HG02678 (cell line): ENCODE measurements around the gene EMP3.
A peak's percentile ranks its signal among the peaks of the same experiment; 100 is the strongest.
"Not testable (repeated sequence)": the region's sequence is repeated elsewhere in the genome, so short reads cannot be mapped to it uniquely, and the experiment has no call there.

ENCODE experiments used
- ATAC-seq: cut with Tn5 transposase; IDR thresholded peaks from one replicate; pipeline ENCODE4 v1.9.1; 2021; ENCODE audit warnings: mild to moderate bottlenecking, moderate library complexity; ENCODE audit not compliant: unreplicated experiment

The EMP3 gene

DNA sequence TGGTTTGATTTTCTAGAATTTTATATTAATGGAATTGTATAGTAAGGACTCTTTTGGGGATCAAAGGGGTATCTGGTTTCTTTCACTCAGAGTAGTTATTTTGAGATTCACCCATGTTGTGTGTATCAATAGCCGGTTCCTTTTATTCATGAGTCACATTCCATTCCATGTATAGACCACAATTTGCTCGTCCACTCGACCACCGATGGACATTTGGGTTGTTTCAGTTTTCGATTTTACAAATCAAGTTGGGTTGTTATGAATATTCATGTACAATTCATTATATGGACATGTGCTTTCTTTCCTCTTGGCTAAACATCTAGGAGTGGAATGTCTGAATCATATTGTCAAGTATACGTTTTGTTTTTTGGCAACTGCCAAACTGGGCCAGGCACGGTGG is 9.6 kb upstream of the EMP3 start:
- no peak for ATAC-seq

DNA sequence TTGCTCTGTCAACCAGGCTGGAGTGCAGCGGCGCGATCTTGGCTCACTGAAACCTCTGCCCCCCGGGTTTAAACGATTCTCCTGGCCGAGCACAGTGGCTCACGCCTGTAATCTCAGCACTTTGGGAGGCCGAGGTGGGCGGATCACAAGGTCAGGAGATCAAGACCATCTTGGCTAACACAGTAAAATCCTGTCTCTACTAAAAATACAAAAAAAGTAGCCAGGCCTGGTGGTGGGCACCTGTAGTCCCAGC is 7.7 kb upstream of the EMP3 start:
- ATAC-seq, result not testable (repeated sequence)

DNA sequence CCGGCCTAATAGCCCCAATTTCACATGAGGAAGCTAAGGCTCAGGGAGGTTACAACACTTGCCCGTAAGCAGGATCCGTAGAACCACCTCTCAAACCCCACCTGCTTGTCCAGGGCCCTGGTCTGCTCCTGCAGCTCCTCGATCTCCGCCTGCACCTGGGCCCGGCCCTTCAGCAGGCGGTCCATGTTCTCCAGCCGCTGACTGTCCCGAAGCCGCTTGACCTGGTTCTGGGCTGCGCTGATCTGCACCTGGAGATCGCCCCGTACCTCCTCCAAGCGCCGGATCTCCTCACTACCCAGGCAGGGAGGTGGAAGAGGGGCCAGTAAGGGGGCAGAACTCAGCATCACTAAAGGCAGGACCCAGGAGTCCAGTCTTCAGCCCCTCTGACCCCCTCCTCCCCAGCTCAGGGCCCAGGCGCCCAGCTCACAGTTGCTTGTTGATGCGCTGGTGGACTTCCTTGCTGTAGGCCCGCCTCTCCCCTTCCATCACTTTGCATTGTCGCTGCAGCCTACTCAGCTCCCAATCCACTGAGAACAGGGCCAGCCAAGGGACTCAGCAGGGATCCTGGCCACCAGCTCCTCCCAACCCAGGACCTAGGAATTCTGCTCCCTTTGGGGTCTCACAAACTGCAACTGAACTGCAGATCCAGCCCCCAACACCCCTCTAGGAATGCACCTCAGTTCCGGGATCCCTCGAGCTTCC is 6.9 kb upstream of the EMP3 start:
- ATAC-seq, result no peak

DNA sequence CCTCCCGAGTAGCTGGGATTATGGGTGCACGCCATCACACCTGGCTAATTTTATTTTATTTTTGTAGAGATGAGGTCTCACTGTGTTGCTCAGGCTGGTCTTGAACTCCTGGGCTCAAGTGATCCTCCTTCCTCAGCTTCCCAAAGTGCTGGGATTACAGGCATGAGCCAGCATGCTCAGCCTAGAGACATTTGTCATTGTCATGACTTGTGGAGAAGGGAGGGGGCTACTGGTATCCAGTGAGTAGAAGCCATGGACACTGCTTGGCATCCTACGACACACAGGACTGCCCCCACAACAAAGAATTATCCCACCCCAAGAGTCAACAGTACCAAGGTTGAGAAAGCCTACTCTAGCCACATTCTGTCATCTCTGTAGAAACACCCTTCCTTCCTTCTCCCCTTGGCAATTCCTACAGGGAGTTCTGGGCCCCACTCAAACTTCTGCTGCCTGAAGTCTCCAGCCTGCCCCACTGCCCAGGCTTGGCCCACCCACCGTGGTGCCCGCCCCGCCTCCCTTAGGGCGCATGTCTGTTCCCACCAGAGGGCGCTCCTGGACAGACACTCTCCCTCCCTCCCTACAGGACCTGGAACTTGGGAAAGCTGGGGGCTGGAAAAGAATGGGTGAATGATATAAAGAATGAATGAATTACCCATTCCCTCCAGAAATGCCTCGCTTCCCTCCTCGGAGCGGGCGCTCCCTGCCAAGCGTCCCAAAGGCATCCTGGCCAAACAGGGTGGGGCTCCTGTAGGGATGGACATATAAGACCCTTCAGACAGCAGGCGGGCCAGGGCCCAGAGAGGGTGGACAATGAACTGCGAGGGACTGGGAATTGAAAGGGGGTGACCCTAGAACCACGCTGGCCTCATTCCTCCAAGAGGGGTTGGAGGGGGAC is 5.5 kb upstream of the EMP3 start:
- no peak for ATAC-seq

DNA sequence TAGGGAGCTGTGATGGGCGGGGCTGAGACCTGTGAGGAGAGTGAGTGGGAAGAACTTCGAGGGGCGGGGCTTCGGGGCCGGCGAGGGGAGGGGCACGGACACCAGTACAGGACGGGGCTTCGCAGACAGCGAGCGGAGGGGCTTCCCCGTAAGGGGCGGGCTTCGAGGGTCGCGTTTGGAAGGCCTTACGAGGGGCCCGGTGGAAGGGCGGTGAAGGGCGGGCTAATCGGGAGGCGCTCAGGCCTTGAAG is 4.1 kb upstream of the EMP3 start:
- peak; percentile 55 for ATAC-seq

DNA sequence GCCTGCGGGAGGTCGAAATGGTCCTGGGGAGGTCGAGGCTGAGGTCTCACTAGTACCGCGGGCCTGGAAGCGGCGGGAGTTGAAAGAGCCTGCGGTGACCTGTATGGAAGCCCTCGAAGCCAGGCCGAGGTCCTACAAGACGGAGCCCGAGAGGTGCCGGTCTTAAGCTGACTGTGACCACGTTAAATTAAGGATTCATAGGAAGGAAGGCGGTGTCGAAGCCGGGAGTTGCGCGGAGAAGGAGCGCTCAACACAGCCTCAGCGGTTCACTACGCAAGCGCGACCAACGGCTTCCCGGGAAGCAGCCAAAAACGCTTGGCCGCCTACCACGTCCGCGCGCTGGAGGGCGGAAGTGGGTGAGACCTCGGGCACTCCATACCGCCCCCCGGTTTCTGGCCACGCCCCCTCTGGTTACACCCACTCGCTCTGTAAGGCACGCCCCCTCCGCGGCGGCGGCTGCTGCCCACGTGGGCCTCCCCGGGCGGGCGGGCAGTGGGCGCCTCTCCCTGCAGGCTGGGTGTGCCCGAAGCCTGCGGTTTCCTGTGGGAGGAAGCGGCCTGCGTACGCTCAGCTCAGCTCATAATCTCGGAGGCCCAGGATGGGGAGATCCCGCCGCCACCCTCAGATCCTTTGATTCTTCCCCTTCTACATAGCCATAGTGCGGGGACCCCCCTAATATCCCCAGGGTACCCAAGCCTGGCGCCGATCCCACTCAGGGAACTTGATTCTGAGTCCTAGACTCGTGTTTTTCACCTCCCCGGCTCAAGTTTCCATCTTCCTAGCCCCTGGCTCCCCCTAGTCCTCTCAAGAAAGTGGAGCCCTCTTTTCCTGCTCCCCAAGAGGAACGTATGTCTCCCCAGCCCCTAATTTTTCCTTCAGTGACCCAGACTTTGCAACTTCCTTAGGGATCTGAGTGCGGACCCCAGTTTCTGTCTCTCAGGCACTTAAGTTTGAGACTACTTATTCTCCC is 3.4 kb upstream of the EMP3 start:
- ATAC-seq, result peak; percentile 75

DNA sequence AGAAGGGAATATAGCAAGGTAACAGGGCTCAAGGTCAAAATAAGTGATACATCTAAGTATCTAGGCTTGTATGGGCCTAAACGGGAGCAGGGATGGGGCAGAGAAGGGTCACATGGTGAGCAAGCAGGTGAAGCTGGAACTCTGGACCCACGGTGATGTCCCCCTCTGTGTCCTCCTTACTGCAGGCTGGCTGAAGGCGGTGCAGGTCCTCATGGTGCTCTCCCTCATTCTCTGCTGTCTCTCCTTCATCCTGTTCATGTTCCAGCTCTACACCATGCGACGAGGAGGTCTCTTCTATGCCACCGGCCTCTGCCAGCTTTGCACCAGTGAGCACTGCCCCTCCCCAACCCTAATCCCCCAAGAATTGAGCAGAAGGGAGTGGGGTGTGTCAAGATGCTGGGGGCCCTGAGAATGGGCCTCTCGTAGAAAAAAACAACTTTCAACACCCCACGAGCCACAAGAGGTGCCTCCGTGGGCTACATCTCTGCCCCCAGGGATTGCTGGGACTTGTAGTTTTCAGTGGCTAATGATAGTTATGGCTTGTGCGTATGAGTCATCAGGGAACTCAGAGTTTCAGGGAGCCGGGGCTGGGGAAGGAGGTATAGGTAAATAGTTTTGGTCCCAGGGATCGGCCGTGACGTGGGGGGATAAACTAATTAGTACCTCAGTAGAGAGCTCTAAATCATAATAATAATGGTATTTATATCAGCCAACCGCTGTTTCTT is 4.0 kb downstream of the EMP3 start:
- ATAC-seq, result no peak

DNA sequence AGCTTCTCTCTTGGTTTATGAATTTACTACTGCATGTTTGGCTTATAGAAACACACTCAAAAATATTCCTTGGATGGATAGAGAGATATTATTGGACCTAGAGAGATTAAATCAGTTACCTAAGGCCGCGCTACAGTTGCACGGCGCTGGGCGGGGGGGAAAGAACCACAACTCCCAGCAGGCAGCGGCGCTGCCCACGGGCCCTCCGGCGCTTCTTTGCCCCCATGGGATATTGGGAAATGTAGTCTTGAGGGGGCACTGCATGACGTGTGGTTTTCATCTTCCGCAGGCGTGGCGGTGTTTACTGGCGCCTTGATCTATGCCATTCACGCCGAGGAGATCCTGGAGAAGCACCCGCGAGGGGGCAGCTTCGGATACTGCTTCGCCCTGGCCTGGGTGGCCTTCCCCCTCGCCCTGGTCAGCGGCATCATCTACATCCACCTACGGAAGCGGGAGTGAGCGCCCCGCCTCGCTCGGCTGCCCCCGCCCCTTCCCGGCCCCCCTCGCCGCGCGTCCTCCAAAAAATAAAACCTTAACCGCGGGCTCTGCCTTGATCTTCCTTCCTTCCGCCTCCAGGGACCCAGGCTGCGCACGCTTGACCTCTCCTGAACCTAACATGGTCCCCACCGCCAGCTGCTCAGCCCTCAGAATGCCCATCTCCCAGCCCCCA is 4.8 kb downstream of the EMP3 start:
- peak; percentile 34 for ATAC-seq

DNA sequence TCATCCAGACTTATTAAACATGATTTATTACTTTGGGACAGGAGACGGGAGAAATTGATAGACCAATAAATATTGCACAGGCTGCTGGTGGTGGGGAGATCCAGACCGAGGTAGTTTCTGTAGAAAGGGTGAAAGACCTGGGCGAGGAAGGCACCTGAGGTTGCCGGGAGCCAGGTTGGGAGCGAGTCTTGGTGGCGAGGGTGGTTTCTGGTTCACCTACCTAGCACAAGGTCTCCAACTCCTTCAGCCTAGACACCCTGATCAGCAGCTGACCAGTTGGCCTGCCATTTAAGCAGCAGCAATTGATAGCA is 7.0 kb downstream of the EMP3 start:
- no peak for ATAC-seq

DNA sequence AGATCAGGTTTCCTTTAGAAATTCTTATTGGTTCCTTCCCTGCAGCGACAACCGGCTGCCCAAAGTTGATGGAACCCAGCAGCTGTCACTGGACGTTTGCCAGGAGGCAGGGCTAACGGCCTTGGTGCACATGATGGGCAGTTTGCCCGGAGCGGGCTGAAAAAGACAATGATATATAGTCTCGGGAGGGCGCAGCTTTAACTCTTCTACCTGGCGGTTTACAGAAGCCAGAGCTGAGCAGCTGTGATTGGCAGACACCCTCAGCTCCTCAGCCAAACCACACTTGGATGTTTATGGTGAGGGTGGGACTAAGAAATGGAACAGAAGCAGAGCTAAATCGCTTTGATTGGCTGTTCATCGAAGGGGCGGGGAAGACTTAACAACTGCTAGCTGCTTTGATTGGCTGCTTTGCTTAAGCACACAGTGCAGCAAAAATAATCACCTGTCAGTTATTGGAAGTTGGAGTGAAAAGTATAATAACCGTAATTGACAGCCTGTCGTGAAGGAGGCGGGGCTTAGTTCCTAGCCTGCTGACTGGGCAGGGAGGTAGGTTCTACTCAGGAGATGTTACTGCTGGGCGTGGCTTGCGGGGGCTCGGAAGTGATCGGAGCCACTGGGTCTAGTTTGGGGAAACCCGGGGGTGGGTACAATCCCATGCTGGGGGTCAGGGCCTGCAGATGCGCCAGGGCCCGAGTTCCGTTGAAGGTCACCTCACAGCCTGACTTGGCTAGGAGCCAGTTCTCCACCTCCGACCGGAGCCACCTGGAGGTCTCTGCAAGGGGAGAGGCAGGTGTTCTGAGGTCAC is 7.5 kb downstream of the EMP3 start:
- ATAC-seq, result peak; percentile 61

DNA sequence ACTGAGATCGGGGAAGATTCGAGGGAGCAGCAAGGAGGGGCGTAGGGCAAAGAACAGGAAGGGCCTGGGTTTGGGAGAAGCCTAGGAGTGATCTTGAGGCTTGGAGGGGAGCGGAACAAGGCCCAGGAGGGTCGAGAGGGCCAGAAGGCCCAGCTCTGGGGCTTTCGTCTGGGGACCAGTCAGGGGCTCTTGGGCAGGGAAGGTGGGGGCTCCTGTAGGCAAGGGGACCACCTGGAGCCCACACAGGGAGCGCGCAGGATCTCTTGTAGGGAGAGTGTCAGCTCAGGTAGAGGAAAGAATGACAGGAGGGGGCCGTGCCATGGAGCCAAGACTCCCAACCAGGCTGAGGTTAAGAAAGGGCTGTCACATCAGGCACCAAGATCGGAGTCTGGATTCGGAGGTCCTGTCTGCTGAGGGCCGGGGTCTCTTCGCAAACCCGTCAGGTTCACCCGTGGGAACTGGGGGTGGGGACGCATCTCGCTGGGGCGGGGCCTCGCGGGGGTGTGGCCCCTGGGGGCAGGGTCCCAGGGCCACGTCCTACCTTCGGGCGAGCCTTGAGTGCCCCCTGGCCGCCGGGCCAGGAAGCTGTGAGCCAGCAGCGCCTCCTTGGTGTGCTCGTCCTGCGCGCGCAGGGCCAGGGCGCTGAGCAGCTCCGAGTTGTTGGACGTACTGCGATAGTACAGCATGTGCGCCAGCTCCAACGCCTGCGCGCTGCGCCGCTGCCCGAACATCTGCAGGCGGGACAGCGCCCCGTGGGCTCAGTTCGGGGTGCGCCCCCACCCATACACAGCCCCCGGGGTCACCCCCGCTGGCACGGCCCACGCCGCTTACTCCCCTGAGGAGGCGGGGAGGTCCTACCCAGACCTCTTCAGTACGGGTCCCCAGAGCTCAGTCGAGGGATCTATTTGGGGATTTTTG is 8.4 kb downstream of the EMP3 start:
- peak; percentile 47 for ATAC-seq

DNA sequence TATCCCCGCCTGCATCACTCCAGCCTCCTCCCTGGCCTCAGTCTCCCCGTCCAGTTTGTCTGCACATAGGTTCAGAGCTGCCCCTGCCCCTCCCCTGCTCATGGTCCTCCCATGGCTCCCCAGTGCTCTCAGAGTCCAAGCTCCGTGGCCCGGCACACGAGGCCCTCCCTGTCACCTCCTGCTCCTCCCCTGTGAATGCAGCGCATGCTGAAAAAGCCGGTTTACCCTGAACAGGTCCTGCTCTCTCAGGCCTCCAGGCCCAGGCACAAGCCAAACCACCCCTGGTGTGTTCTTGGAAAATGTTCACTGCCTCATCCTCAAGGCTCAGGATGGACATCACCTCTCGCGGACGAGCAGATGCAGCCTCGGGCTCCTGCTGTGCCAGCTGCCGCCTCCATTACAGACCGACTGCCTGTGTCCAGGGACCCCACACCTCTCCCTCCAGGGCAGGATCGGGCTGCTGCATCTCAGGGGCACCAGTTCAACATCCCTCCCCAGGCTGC is 13.0 kb downstream of the EMP3 start:
- no peak for ATAC-seq

DNA sequence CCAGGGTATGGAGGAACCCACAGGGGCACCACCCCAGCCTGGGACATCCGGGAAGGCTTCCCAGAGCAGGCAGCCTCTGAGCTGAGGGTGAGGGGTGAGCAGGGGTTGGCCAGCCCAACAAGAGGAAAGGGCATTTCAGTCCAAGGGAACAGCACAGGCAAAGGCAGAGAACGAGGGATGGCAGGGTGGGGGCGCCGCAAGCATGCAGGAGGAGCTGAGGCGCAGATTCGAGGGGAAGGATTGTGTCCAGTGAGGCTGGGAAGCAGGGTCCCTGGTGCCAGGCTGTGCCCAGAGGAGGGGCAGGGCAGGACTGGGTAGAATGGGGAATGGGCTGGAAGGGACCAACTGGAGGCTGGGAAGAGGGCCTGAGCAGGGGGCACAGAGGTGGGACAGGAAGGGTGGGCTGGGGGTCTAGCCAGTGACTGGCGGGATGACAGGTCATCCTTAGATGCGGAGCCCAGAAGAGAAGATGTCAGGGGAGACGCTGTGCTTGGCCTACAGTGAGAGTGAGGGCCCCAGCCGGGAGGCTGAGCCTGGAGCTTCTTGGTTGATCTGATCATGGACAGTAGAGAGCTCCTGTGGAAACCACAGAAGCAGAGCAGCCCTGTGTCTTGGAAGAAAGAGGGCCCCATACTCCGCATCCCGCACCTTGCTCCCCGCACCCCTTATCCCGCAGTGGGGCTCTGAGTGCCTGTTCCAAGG is 13.6 kb downstream of the EMP3 start:
- no peak for ATAC-seq

DNA sequence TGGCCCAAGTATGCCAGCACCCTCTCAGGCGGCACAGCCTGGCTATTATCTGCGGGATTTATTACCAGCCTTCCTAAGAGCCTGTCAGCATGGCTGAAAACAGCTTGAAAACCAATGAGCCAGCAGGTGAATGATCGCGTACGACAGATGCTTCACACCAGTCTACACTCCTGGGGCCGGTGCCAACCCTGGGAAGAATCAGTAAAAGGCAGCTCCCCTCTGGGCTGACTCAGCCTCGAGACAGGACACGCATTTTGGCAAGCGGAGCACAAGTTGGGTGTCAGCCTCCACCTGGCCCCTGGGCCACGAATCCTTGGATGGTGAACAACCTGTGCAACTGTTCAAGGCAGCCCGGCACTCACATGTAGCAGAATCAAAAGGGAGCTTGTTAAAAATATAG is 15.6 kb downstream of the EMP3 start:
- no peak for ATAC-seq

DNA sequence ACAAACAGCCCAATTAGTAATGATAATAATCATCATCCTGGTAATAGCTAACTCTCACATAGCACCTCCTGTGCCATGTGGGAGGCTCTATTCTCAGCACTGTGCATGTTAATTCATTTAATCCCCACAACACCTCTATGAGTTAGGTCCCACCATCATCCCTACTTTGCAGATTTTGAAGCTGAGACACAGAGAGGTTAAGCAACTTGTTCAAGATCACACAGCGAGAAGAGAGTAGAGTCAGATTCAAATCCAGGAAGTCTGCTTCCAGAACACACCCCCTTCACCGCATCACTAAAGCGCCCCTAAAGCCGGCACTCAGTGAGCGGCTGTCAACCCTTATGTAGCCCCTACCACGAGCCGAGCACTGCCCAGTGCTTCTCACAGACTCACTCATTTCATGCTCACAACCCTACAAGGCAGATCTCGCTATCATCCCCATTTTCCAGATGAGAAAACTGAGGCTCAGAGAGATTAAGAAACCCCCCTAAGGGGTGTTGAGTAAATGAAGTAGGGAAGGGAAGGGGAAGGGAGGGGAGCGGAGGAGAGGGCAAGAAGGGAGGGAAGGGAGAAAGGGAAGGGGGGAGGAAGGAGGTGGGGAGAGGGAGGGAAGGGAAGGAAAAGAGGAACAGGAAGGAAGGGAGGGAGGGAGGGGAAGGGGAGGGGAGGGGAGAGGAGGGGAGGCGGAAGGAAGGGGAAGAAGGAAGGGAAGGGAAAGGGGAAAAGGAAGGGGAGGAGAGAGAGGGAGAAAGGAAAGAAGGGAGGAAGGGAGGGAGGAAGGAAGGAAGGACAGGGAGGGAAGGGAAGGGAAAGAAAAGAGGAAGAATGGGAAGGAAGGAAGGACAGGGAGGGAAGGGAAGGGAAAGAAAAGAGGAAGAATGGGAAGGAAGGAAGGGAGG is 16.4 kb downstream of the EMP3 start:
- ATAC-seq, result no peak

DNA sequence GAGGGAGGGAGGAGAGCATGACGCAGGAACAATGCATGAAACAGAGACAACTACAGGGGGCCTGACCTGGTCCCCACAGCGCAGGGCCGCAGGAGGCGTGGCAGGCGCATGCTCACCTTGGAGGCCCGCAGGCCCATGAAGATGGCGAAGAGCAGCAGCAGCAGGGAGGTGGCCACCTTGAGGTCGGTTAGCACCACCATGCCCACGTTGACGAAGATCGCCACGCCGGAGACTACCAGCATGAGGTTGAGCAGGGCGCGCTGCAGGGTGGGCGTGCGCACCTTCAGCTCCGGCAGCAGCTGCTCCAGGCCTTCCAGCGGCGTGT is 17.0 kb downstream of the EMP3 start:
- no peak for ATAC-seq

DNA sequence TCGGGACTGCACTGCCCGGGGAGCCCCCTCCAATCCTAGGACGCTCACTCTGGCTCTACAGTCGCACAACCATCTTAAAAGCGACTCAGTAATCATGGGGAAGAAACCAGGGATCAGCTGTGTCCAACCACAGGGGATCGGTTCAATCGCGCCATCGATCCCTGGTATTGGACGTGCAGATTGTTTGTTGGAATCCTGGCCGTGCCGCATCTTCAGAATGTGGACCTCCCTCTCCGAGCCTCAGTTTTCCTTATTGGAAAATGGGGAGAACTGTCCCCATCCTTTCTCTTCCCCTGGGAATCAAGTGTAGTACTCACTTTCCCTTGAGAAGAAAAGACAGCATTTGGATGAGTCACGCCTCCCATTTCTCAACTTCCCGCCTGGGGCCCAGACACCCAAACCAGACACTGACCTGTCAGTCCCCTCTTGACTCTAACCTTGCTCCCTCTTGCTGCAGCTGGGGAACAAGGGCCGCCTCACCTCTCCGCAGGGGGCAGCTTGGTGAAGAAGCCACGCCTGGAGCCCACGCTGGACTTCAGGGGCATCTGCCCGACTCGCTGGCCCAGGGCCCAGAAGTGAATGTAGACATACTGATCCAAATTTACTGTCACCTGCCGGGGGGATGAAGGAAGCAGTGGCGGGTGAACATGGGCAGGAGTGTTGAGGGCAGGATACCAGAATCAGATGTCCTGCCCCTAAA is 17.6 kb downstream of the EMP3 start:
- no peak for ATAC-seq
